BE2C (cell line): ENCODE measurements around the gene UBE2E1.
"Not testable (repeated sequence)": the region's sequence is repeated elsewhere in the genome, so short reads cannot be mapped to it uniquely, and the experiment has no call there.

Experiments
- DNase-seq: peaks from one replicate; pipeline ENCODE4 v3.0.0-alpha.2; 2020
- H3K27me3 ChIP-seq: fragments of 250-450 bp; sonication (Bioruptor Pico); 2 replicates; pipeline ENCODE4 v1.5.1; 2020; ENCODE audit warnings: mild to moderate bottlenecking
- H3K36me3 ChIP-seq: fragments of 250-450 bp; sonication (Bioruptor Pico); 2 replicates; pipeline ENCODE4 v1.5.1; 2020; ENCODE audit warnings: mild to moderate bottlenecking
- H3K4me1 ChIP-seq: fragments of 250-450 bp; sonication (Bioruptor Pico); 2 replicates; pipeline ENCODE4 v1.5.1; 2020
- H3K4me3 ChIP-seq: 2 replicates; pipeline ENCODE4 v1.5.1; 2011; ENCODE audit warnings: low read depth, low read length
- H3K9me3 ChIP-seq: fragments of 250-450 bp; sonication (Bioruptor Pico); 2 replicates; pipeline ENCODE4 v1.5.1; 2020
- TF ChIP-seq, protein P1 (sequence below): IDR thresholded peaks from 2 replicates; pipeline ENCODE4 v1.5.1; 2012; ENCODE audit warnings: mild to moderate bottlenecking, low read depth, low read length

Gene UBE2E1

DNA sequence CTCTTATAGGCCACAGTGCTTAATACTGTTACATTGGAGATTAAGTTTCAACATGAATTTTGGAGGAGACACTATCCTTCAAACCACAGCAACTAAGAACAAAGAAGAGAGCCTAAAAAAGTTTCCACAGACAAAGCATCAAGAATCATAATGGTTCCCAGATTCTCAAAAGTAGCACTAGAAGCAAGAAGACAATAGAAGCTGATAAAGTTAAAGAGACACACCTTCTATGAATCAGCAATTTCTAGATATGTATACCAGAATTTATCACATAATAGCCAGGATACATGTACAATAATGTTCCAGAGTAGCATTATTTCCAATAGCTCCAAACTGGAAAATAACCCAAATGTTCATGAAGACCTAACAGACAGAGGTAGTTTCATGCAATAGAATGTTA lies 98.8 kb downstream of the UBE2E1 start:
- Histone ChIP-seq H3K4me1 (no peaks in the 10 kb centered on the region), H3K9me3 (no peaks in the 10 kb centered on the region), H3K4me3 (no peak overlapping the region), H3K36me3 (no peaks in the 10 kb centered on the region), H3K27me3 (no peaks in the 10 kb centered on the region)
- TF ChIP-seq, protein P1, sequence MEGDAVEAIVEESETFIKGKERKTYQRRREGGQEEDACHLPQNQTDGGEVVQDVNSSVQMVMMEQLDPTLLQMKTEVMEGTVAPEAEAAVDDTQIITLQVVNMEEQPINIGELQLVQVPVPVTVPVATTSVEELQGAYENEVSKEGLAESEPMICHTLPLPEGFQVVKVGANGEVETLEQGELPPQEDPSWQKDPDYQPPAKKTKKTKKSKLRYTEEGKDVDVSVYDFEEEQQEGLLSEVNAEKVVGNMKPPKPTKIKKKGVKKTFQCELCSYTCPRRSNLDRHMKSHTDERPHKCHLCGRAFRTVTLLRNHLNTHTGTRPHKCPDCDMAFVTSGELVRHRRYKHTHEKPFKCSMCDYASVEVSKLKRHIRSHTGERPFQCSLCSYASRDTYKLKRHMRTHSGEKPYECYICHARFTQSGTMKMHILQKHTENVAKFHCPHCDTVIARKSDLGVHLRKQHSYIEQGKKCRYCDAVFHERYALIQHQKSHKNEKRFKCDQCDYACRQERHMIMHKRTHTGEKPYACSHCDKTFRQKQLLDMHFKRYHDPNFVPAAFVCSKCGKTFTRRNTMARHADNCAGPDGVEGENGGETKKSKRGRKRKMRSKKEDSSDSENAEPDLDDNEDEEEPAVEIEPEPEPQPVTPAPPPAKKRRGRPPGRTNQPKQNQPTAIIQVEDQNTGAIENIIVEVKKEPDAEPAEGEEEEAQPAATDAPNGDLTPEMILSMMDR: no peak
- no peak for DNase-seq

DNA sequence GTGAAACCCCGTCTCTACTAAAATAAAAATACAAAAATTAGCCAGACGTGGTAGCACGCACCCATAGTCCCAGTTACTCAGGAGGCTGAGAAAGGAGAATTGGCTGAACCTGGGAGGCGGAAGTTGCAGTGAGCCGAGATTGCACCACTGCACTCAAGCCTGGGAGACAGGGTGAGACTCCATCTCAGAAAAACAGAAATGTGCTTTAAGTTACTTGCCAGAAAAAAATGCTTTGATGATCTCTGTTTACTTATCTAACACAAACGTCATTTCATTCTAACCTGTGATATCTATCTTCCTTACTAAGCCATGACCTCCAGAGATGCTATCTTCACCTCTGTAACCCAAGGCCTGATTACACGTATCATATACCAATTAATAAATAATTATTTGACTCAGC lies 103.6 kb downstream of the UBE2E1 start:
- no peaks in the 10 kb centered on the region for H3K9me3 ChIP-seq
- no peaks in the 10 kb centered on the region for H3K4me1 ChIP-seq
- H3K4me3 ChIP-seq: no peak overlapping the region
- TF ChIP-seq, protein P1: no peak
- H3K36me3 ChIP-seq: no peaks in the 10 kb centered on the region
- DNase-seq: no peak
- no peaks in the 10 kb centered on the region for H3K27me3 ChIP-seq

DNA sequence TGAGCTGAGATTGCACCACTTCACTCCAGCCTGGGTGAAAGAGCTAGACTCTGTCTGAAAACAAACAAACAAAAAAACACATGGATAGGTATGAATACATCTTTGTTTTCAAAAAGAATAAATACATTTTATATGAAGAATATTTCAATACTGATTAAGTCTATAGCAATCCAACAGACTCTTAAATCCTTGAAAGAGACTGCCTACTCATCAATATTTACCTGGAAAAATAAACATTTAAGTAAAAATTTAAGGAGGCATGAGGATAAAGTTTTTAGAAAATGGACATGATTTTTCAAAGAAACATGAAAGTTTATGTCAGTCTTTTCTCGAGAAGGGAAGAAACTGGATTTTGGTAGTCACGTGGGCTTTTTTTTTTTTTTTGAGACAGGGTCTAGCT lies 105.6 kb downstream of the UBE2E1 start:
- no peak overlapping the region for H3K4me3 ChIP-seq
- H3K27me3 ChIP-seq: no peaks in the 10 kb centered on the region
- no peaks in the 10 kb centered on the region for H3K4me1 ChIP-seq
- H3K36me3 ChIP-seq: no peaks in the 10 kb centered on the region
- H3K9me3 ChIP-seq: no peaks in the 10 kb centered on the region
- no peak for DNase-seq
- TF ChIP-seq, protein P1: no peak

- not testable (repeated sequence) for H3K4me3 ChIP-seq, DNase-seq, H3K9me3 ChIP-seq, H3K36me3 ChIP-seq, H3K27me3 ChIP-seq, H3K4me1 ChIP-seq
Measured at GRCh38 chr3:23912335-23912734, 106.6 kb downstream of the UBE2E1 start.

- no peaks in the 10 kb centered on the region for H3K27me3 ChIP-seq
- H3K4me1 ChIP-seq: no peaks in the 10 kb centered on the region
- peaks cover 9% of the 10 kb centered on the region for H3K36me3 ChIP-seq
- TF ChIP-seq, protein P1: no peak
- H3K4me3 ChIP-seq: no peak overlapping the region
- DNase-seq: no peak
- H3K9me3 ChIP-seq: no peaks in the 10 kb centered on the region
Measured at GRCh38 chr3:23913182-23913581, 107.4 kb downstream of the UBE2E1 start.

DNA sequence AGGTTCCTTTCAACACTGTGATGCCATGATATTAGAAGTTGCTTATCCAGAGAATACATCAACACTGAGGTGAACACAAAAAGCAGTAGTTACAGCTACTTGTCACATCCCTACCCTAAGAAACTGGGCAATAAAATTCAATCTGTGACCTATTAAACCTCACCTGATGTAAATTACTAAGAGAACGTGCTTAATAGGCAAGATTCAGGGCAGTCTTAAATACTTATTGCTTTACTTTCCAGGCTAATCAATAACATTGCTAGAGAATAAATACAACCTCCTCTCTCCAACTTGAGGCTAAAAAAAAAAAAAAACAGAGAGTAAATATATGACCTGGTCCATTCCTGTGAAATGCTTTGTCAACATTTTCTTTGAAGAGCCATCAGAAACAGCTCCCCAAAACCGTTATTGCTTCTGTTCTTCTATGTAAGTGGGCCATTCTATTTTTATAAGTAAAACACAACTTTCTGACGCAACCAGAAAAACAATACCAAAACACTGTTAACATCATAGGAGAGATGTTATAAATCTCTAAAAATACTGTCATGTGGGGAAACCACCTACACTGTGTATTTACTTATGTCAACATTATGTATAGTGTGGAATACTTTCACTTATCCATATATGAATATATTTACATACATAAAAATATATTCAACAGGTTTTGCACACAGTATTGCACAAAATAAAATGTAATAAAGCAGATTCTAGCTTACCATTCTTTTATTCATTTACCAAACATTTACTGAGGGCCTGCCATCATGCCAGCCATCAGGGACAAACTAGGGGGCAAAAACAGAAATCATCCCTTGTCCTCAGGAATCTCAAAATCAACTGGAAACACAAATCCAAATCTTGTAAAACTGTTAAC lies 108.4 kb downstream of the UBE2E1 start:
- peaks cover 18% of the 10 kb centered on the region for H3K36me3 ChIP-seq

More for the DNA sequence above, 108.4 kb downstream of the UBE2E1 start:
- no peaks in the 10 kb centered on the region for H3K4me1 ChIP-seq
- TF ChIP-seq, protein P1: no peak
- H3K4me3 ChIP-seq: no peak overlapping the region
- no peaks in the 10 kb centered on the region for H3K9me3 ChIP-seq
- no peaks in the 10 kb centered on the region for H3K27me3 ChIP-seq
- no peak for DNase-seq
